Thyroid gland (tissue), 4 donors: ENCODE measurements around the gene ATP2B1. TPM values are rescaled to one million over a fixed set of nuclear protein-coding genes. Genes with fewer than 3 reads are reported as not detected.

ENCODE experiments used
- DNase-seq, 2 donors: peaks; one replicate each; pipeline ENCODE4 v3.0.0-alpha.2; 2019
- H3K27ac ChIP-seq, 3 donors: fragments of 200-600 bp; sonication (generic); 1 replicate in 2 of 3; 2 replicates in 1 of 3; pipeline ENCODE4 v1.5.1; 2016 to 2019; ENCODE audit warnings: mild to moderate bottlenecking in 1 of 3, moderate library complexity in 1 of 3
- H3K27me3 ChIP-seq: fragments of 200-600 bp; sonication (generic); one replicate; pipeline ENCODE4 v1.5.1; 2019
- H3K36me3 ChIP-seq, 2 donors: fragments of 200-600 bp; sonication (generic); one replicate each; pipeline ENCODE4 v1.5.1; 2016 to 2019
- H3K4me1 ChIP-seq, 2 donors: fragments of 200-600 bp; sonication (generic); one replicate each; pipeline ENCODE4 v1.5.1; 2017 to 2019
- H3K4me3 ChIP-seq, 3 donors: fragments of 200-600 bp; sonication (generic); replicated peaks in 1 of 3; 1 replicate in 2 of 3; 2 replicates in 1 of 3; pipeline ENCODE4 v1.5.1; 2016; ENCODE audit warnings: mild to moderate bottlenecking in 1 of 3
- H3K9me3 ChIP-seq: fragments of 200-600 bp; sonication (generic); one replicate; pipeline ENCODE4 v1.5.1; 2017
- POLR2A ChIP-seq, 2 donors: fragments of 450-650 bp; IDR thresholded peaks; one replicate each; pipeline ENCODE4 v1.6.1; 2017; ENCODE audit warnings: antibody characterized with exemption in 2 of 2, mild to moderate bottlenecking in 2 of 2, moderate library complexity in 1 of 2
- WGBS, 2 donors: methylation state at CpG; one replicate each; pipeline ENCODE4 v1.1.5; 2017; 5-methylcytosine and 5-hydroxymethylcytosine counted together
- intact Hi-C: fragments of 100-400 bp; cut with DNase I; formaldehyde crosslinking; loops from one replicate; pipeline ENCODE4 v1.15.1; 2023
- total RNA-seq, 4 donors: library from RNA; depleted of rRNA; stranded (reverse); fragments of >200 nt; gene quantifications; one replicate each; pipeline ENCODE4 v1.2.3, GENCODE V29; 2016
- TF ChIP-seq, protein P1 (sequence below), 6 experiments: fragments of 200-600 bp in 3 of 6; fragments of 450-650 bp in 3 of 6; sonication (generic) in 3 of 6; IDR thresholded peaks; one replicate each; pipeline ENCODE4 v1.5.1; 2016 to 2019; ENCODE audit warnings: antibody characterized with exemption in 6 of 6, mild to moderate bottlenecking in 2 of 6, inconsistent platforms in 1 of 6, moderate library complexity in 1 of 6

The ATP2B1 gene
- total RNA-seq, 4 donors from 2014 or later, result 34.5 to 66.0 (median 44.4) TPM

DNA sequence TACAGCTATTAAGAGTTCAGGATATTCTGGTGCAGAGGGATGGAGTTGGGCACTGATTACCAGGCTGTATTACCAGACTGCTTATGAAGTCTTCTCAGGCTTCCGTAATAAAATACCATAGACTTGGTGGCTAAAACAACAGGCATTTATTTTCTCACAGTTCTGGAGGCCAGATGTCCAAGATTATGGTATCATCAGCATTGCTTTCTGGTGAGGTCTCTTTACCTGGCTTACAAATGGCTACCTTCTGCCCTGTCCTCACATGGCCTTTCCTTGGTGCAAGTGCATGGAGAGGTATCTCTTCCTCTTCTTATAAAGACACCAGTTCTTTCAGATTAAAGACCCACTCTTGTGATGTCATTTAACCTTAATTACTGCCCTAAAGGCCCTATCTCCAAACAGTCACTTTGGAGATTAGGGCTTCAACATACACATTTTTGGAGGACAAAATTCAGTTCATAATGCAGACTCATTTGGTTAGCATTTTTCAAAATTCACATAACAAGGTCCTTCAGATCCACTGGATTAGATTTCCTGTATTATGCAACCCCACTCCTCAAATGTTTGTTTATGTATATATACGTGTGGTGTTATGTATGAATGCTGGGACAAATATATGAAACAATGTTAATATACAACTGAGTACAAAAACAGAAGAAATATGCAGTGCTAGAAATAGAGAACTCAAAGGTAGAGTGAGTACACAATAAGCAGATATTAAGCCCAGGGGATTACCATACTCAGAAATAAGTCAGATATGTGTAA, 9.3 kb upstream of the ATP2B1 start:
- TF ChIP-seq, protein P1, sequence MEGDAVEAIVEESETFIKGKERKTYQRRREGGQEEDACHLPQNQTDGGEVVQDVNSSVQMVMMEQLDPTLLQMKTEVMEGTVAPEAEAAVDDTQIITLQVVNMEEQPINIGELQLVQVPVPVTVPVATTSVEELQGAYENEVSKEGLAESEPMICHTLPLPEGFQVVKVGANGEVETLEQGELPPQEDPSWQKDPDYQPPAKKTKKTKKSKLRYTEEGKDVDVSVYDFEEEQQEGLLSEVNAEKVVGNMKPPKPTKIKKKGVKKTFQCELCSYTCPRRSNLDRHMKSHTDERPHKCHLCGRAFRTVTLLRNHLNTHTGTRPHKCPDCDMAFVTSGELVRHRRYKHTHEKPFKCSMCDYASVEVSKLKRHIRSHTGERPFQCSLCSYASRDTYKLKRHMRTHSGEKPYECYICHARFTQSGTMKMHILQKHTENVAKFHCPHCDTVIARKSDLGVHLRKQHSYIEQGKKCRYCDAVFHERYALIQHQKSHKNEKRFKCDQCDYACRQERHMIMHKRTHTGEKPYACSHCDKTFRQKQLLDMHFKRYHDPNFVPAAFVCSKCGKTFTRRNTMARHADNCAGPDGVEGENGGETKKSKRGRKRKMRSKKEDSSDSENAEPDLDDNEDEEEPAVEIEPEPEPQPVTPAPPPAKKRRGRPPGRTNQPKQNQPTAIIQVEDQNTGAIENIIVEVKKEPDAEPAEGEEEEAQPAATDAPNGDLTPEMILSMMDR (IDR thresholded peaks at IDR 0.05), result no peak
- no peak for TF ChIP-seq POLR2A (IDR thresholded peaks at IDR 0.05)
- Histone ChIP-seq H3K36me3 (no peaks in the 10 kb centered on the region), H3K4me3 (no peak overlapping the region), H3K27ac (no peak overlapping the region), H3K4me1 (no peaks in the 10 kb centered on the region), H3K27me3 (no peaks in the 10 kb centered on the region), H3K9me3 (no peaks in the 10 kb centered on the region)
- 93 to 97% methylated on average over 2 of the region's 2 CpGs for WGBS, 2 donors
- DNase-seq, result no peak
- intact Hi-C loops, result no loop called here

DNA sequence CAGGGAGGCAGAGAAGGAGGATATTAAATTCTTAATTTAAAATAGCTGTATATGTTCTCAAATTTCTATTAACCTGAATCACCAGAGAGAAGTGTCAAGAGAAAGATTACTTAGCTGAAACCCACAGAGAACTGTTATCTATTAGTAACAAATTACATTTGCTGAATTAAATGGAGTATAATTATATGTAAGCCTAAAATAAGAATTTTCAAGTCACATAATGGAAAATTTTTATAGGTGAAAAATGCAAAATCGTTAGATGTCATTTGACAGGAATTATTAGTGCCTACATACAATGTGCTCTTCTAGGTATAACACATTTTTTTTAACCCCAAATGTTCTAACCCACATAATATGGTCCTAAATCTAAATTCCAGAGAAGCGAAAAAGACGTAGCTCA, 4.1 kb upstream of the ATP2B1 start:
- Histone ChIP-seq H3K27ac (no peak overlapping the region), H3K27me3 (no peaks in the 10 kb centered on the region), H3K9me3 (no peaks in the 10 kb centered on the region), H3K4me3 (no peak overlapping the region), H3K36me3 (no peaks in the 10 kb centered on the region), H3K4me1 (no peaks in the 10 kb centered on the region)
- WGBS, 2 donors, result 94 to 97% methylated on average over 3 of the region's 3 CpGs
- TF ChIP-seq, protein P1 (IDR thresholded peaks at IDR 0.05), result no peak
- no peak for TF ChIP-seq POLR2A (IDR thresholded peaks at IDR 0.05)
- intact Hi-C loops, result no loop called here
- DNase-seq, result no peak

DNA sequence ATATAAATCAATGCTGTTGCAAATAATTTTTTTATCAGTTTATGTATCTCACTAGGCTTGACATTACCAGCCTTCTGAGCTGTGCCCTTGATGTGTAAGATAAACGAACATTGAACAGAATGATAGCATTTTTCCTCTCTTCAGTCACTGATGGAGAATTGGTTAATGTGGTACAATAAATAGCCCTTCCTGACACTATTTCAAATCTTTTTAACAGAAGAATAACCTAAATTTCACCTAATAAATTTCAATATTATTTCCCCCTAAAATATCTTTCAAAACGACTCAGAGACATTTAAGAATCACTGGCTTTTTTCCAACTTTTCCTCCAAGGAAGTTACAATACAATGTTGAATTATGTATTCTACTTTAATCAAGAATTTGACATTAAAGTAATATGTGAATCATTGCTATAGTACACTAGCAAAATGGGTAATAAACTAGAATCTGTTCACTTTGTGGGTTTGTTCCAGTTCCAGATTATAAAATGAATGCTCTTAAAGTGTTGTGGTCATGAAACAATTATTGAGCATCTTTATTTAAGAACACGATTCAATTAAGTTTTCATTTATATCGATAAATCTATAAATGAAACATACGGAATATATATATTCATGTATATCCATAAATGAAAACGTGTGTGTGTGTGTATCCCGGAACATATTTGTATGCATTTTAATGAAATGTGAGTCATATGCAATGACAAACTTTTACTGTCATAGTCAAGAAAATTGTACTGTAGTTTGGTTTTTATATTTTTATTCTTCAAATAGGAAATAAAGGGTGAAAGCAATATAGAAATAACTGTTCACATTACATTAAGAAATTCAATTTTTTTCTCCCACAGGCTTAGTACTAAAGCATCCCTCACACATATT, 2.5 kb upstream of the ATP2B1 start:
- Histone ChIP-seq H3K9me3 (no peaks in the 10 kb centered on the region), H3K4me1 (peaks cover 0 to 12% of the 10 kb centered on the region in 2 donors), H3K36me3 (no peaks in the 10 kb centered on the region), H3K4me3 (peak overlapping the region in 1 of 3 donors; percentile 54), H3K27me3 (no peaks in the 10 kb centered on the region), H3K27ac (no peak overlapping the region)
- no peak for DNase-seq
- 81 to 85% methylated on average over 7 of the region's 7 CpGs for WGBS, 2 donors
- intact Hi-C loops, result no loop called here
- TF ChIP-seq, protein P1 (IDR thresholded peaks at IDR 0.05), result no peak
- no peak for TF ChIP-seq POLR2A (IDR thresholded peaks at IDR 0.05)

DNA sequence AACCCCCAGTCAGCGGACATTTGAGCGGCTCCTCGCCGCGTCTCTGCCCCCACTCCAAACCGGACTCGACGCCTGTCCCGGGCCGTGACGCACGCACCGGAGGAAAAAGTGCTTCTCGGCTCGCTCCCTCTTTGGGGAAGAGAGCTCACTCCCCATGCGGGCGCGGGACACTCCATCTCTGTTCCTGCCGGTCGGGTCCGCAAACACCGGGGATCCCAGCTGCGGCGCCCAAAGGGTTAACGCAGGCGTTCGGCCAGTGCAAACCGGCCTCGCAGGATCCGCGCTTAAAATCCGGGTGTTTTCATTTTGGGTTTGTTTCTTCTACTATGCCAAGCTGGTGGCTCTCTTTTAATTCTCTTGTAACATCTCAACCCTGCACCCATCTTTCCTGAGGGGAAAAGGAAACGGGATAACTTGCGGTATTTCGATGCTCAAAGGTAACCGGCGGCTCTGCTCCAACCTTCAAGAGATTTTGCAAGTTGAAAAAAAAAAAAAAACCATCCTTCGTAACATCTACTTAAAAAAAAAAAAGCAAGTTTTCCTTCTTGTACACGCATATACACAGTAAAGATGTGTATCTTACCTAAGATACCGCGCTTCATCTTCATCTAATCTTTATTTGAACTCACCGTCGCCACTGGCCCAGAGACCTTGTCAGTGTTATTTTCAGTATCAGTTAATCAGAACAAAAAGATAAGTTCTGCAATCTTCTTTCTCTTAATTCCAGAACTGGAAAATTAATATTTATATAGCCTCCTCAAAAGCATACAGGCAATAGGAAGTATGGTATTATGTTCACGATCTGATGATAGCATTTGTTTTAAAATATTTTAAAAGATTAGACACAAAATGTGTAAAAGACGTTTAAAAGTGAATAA, 1.6 kb upstream of the ATP2B1 start:
- Histone ChIP-seq H3K27ac (peak overlapping the region; percentile 83 to 99 (median 96)), H3K27me3 (no peaks in the 10 kb centered on the region), H3K36me3 (no peaks in the 10 kb centered on the region), H3K4me1 (peaks cover 0 to 12% of the 10 kb centered on the region in 2 donors), H3K4me3 (peak overlapping the region; percentile 19 to 88 (median 54)), H3K9me3 (no peaks in the 10 kb centered on the region)
- WGBS, 2 donors, result 5% methylated on average over 34 to 37 of the region's 45 CpGs
- TF ChIP-seq, protein P1 (IDR thresholded peaks at IDR 0.05), result no peak
- no peak for TF ChIP-seq POLR2A (IDR thresholded peaks at IDR 0.05)
- intact Hi-C loops, result no loop called here
- peak; percentile 56 to 66 for DNase-seq
